Upper lobe of right lung (tissue), 1 donor: ENCODE measurements around the gene LMAN1L. TPM values are rescaled to one million over a fixed set of nuclear protein-coding genes. Genes with fewer than 3 reads are reported as not detected.

Source experiments
- ATAC-seq: fragments of 200-7000 bp; cut with Tn5 transposase; one replicate; pipeline ENCODE4 v1.9.1; 2020; ENCODE audit warnings: mild to moderate bottlenecking, moderate library complexity
- DNase-seq: peaks from one replicate; pipeline ENCODE4 v3.0.0-alpha.2; 2020
- H3K27ac ChIP-seq: fragments of 200-600 bp; one replicate; pipeline ENCODE4 v1.8.0; 2022
- H3K27me3 ChIP-seq: fragments of 200-600 bp; one replicate; pipeline ENCODE4 v1.8.0; 2022; ENCODE audit warnings: mild to moderate bottlenecking
- H3K36me3 ChIP-seq: fragments of 200-600 bp; one replicate; pipeline ENCODE4 v1.8.0; 2022
- H3K4me1 ChIP-seq: fragments of 200-600 bp; one replicate; pipeline ENCODE4 v1.8.0; 2022
- H3K4me3 ChIP-seq: fragments of 200-600 bp; one replicate; pipeline ENCODE4 v1.8.0; 2022; ENCODE audit warnings: mild to moderate bottlenecking
- H3K9me3 ChIP-seq: fragments of 200-600 bp; one replicate; pipeline ENCODE4 v1.8.0; 2022
- intact Hi-C: fragments of 100-400 bp; cut with DNase I; formaldehyde crosslinking; loops from one replicate; pipeline ENCODE4 v1.11.0; 2022
- total RNA-seq: library from RNA; stranded (reverse); fragmentation: NEBNext Ultra II Directional; extraction: Animal tissue kit (Norgen Biotek cat#: 25700); gene quantifications from one replicate; pipeline ENCODE4 v1.2.1, GENCODE V29; 2021
- TF ChIP-seq, protein P1 (sequence below): fragments of 200-600 bp; IDR thresholded peaks from one replicate; pipeline ENCODE4 v1.8.0; 2022; ENCODE audit warnings: antibody characterized with exemption
- donor health status: DM: no; HTN: yes; CAD: no; lungs with severe emphysema.

LMAN1L gene
- total RNA-seq, 1 donor from 2014 or later: not detected

DNA sequence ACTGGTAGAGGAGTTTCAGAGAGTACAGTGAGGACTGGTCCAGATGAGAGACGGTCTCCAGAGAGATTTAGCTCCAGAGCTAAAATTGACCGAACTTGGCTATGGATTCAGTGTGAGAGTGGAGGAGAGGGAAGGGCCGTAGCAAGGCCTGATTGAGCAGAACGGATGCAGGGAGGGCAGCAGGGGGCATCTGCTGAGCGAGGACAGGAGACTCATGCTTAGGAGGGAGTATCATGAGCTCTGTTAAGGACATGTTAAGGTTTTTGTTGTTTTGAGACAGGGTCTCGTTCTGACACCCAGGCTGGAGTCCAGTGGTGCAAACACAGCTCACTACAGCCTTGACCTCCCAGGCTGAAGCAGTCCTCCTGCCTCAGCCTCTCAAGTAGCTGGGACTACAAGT lies 7.7 kb upstream of the LMAN1L start:
- H3K4me3 ChIP-seq: no peak overlapping the region
- H3K36me3 ChIP-seq: peaks cover 44% of the 10 kb centered on the region
- H3K27me3 ChIP-seq: no peaks in the 10 kb centered on the region
- intact Hi-C loops: no loop called here
- H3K4me1 ChIP-seq: peaks cover 3% of the 10 kb centered on the region
- no peak overlapping the region for H3K27ac ChIP-seq
- ATAC-seq (no peak), DNase-seq (no peak)
- no peaks in the 10 kb centered on the region for H3K9me3 ChIP-seq
- TF ChIP-seq, protein P1, sequence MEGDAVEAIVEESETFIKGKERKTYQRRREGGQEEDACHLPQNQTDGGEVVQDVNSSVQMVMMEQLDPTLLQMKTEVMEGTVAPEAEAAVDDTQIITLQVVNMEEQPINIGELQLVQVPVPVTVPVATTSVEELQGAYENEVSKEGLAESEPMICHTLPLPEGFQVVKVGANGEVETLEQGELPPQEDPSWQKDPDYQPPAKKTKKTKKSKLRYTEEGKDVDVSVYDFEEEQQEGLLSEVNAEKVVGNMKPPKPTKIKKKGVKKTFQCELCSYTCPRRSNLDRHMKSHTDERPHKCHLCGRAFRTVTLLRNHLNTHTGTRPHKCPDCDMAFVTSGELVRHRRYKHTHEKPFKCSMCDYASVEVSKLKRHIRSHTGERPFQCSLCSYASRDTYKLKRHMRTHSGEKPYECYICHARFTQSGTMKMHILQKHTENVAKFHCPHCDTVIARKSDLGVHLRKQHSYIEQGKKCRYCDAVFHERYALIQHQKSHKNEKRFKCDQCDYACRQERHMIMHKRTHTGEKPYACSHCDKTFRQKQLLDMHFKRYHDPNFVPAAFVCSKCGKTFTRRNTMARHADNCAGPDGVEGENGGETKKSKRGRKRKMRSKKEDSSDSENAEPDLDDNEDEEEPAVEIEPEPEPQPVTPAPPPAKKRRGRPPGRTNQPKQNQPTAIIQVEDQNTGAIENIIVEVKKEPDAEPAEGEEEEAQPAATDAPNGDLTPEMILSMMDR: no peak

- TF ChIP-seq, protein P1: no peak
- intact Hi-C loops: no loop called here
- no peak for DNase-seq
- Histone ChIP-seq H3K27me3 (no peaks in the 10 kb centered on the region), H3K9me3 (no peaks in the 10 kb centered on the region), H3K36me3 (peaks cover 22% of the 10 kb centered on the region), H3K27ac (no peak overlapping the region), H3K4me1 (no peaks in the 10 kb centered on the region), H3K4me3 (no peak overlapping the region)
- no peak for ATAC-seq
Observed at GRCh38 chr15:74807282-74807681, 5.4 kb upstream of the LMAN1L start.

- peak; percentile 90 for ATAC-seq
- DNase-seq: peak; percentile 84
Observed at GRCh38 chr15:74808078-74808839, 4.4 kb upstream of the LMAN1L start.

GRCh38 chr15:74808840-74809229 lies 3.8 kb upstream of the LMAN1L start:
- Histone ChIP-seq H3K27ac (no peak overlapping the region), H3K9me3 (no peaks in the 10 kb centered on the region), H3K36me3 (peaks cover 7% of the 10 kb centered on the region), H3K27me3 (no peaks in the 10 kb centered on the region), H3K4me1 (no peaks in the 10 kb centered on the region), H3K4me3 (no peak overlapping the region)
- DNase-seq (no peak), ATAC-seq (no peak)
- TF ChIP-seq, protein P1: no peak
- intact Hi-C loops: no loop called here

More at GRCh38 chr15:74808078-74808839, 4.4 kb upstream of the LMAN1L start:
- H3K27me3 ChIP-seq: no peaks in the 10 kb centered on the region
- TF ChIP-seq, protein P1: no peak
- no peaks in the 10 kb centered on the region for H3K9me3 ChIP-seq
- no peak overlapping the region for H3K27ac ChIP-seq
- peaks cover 13% of the 10 kb centered on the region for H3K36me3 ChIP-seq
- H3K4me3 ChIP-seq: no peak overlapping the region
- H3K4me1 ChIP-seq: no peaks in the 10 kb centered on the region
- intact Hi-C loops: no loop called here

- no peak for DNase-seq
- Histone ChIP-seq H3K4me3 (no peak overlapping the region), H3K4me1 (no peaks in the 10 kb centered on the region), H3K27me3 (no peaks in the 10 kb centered on the region), H3K36me3 (peaks cover 3% of the 10 kb centered on the region), H3K27ac (no peak overlapping the region), H3K9me3 (no peaks in the 10 kb centered on the region)
- no peak for ATAC-seq
- TF ChIP-seq, protein P1: no peak
- intact Hi-C loops: no loop called here
Observed at GRCh38 chr15:74809242-74809641, 3.4 kb upstream of the LMAN1L start.
